ENCODE results near the gene DDX50. TPM values are rescaled to one million over a fixed set of nuclear protein-coding genes. Genes with fewer than 3 reads are reported as not detected.

DDX50 gene
- total RNA-seq, 1 experiment from 2014 or later = 37.1 TPM

- no peak for TF ChIP-seq AFF4 (CRISPR knock-in tag; IDR thresholded peaks at IDR 0.05; ENCODE audit: borderline replicate concordance)
- no peak for TF ChIP-seq CDX4 (CRISPR knock-in tag; IDR thresholded peaks at IDR 0.05; ENCODE audit: borderline replicate concordance)
- TF ChIP-seq HMGA2 (CRISPR knock-in tag; IDR thresholded peaks at IDR 0.05) = no peak
- no peak for TF ChIP-seq TP53 (CRISPR knock-in tag; IDR thresholded peaks at IDR 0.05)
- TF ChIP-seq MYBL2 (CRISPR knock-in tag; IDR thresholded peaks at IDR 0.05) = no peak
- no peak for TF ChIP-seq E2F4 (CRISPR knock-in tag; IDR thresholded peaks at IDR 0.05; ENCODE audit: borderline replicate concordance, low read depth)
- no peak for TF ChIP-seq CBFB (CRISPR knock-in tag; IDR thresholded peaks at IDR 0.05; ENCODE audit: low read depth)
- TF ChIP-seq KAT7 (CRISPR knock-in tag; IDR thresholded peaks at IDR 0.05; ENCODE audit: borderline replicate concordance) = no peak
- no peak for TF ChIP-seq SMAD3 (CRISPR knock-in tag; IDR thresholded peaks at IDR 0.05; ENCODE audit: borderline replicate concordance)
- TF ChIP-seq ZNF532 (CRISPR knock-in tag; IDR thresholded peaks at IDR 0.05; ENCODE audit: borderline replicate concordance) = no peak
These were observed 20.9 kb upstream of the DDX50 start (continued) for GRCh38 chr10:68880181-68880580.

- Mint-ChIP-seq H3K27me3 (ENCODE audit: low read depth) (peaks cover 6% of the 10 kb centered on the region), H3K4me3 (no peak overlapping the region), H3K27ac (no peak overlapping the region), H3K9me3 (no peaks in the 10 kb centered on the region), H3K4me1 (peaks cover 2% of the 10 kb centered on the region), H3K36me3 (no peaks in the 10 kb centered on the region)
- POLR2A ChIA-PET = no interaction called here
- DNase-seq (ENCODE audit: low spot score) = no peak
- ATAC-seq = no peak
- CTCF ChIA-PET = no interaction called here
- TF ChIP-seq NR1H2 (CRISPR knock-in tag; IDR thresholded peaks at IDR 0.05) = no peak
- no peak for TF ChIP-seq ZNF317 (CRISPR knock-in tag; IDR thresholded peaks at IDR 0.05; ENCODE audit: borderline replicate concordance, low read depth)
- no peak for TF ChIP-seq ZSCAN18 (CRISPR knock-in tag; IDR thresholded peaks at IDR 0.05)
- no peak for TF ChIP-seq FOXP1 (CRISPR knock-in tag; IDR thresholded peaks at IDR 0.05; ENCODE audit: borderline replicate concordance)
- no peak for TF ChIP-seq NR3C1 (CRISPR knock-in tag; conservative IDR thresholded peaks at IDR 0.05; ENCODE audit: low read depth)
- no peak for TF ChIP-seq ZMAT4 (CRISPR knock-in tag; IDR thresholded peaks at IDR 0.05)
- TF ChIP-seq ZNF671 (CRISPR knock-in tag; IDR thresholded peaks at IDR 0.05) = no peak
- no peak for TF ChIP-seq ZNF416 (CRISPR knock-in tag; IDR thresholded peaks at IDR 0.05)
- no peak for TF ChIP-seq PRDM15 (CRISPR knock-in tag; IDR thresholded peaks at IDR 0.05)
- no peak for TF ChIP-seq FOXK1 (CRISPR knock-in tag; IDR thresholded peaks at IDR 0.05)
- TF ChIP-seq MLX (CRISPR knock-in tag; IDR thresholded peaks at IDR 0.05) = no peak
These were observed 6.1 kb upstream of the DDX50 start for GRCh38 chr10:68895041-68895440.

Measured in WTC11 (cell line).